ENCODE results near the gene KDM4D. TPM values are rescaled to one million over a fixed set of nuclear protein-coding genes. Genes with fewer than 3 reads are reported as not detected.
A peak's percentile ranks its signal among the peaks of the same experiment; 100 is the strongest.

Gene KDM4D
- total and polyA plus RNA-seq, 2 of the 4 experiments (the other 2 are of a cell fraction), result 0.90 to 1.1 TPM

DNA sequence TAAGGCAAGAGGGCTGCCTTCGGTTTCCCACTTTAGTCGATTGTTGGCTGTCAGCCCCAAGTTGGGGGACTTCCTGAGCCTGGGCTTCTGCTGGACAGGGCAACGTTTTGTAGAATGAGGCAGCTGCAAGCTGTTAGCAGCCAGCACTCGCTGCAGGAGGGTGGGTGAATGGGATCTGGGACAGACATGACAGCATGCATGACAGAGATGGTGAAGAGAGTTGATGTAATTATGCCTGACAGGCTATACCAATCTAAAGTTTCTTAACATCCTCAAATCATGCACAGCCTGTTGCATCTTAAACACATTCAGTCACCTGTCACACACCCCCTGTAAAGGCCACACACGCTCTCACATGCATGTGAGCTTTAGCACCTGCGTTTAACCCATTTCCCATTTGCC is 49.3 kb upstream of the KDM4D start:
- no peak for ATAC-seq (ENCODE audit: low read depth)
- Histone ChIP-seq H4K5ac (ENCODE audit: low read depth, low read length) (peak overlapping the region; percentile 40), H2BK120ac (ENCODE audit: low read depth, low read length) (peak overlapping the region; percentile 85), H3K9me1 (ENCODE audit: insufficient read depth, low read length) (peaks cover 39% of the 10 kb centered on the region), H2BK15ac (ENCODE audit: low read depth, low read length) (peak overlapping the region; percentile 75; the same call in 2 of the 3 replicates), H3K18ac (ENCODE audit: low read depth, low read length) (peak overlapping the region; percentile 63), H2AFZ (replicated peaks; ENCODE audit: low read length, poor library complexity) (peak overlapping the region; percentile 67), H2BK5ac (ENCODE audit: low read depth, low read length, poor library complexity, severe bottlenecking) (peak overlapping the region; percentile 66), H2AK9ac (replicated peaks; ENCODE audit: low read depth, low read length, poor library complexity) (peak overlapping the region; percentile 43), H3K4ac (ENCODE audit: low read depth, low read length) (peak overlapping the region; percentile 57), H3K56ac (ENCODE audit: extremely low read depth, insufficient read depth, low read length) (0 out of 2 replicates have a peak overlapping the region, but pooled peaks have one; percentile 50), H2AK5ac (ENCODE audit: low read depth, low read length) (peak overlapping the region; percentile 57; the same call in 1 of the 2 replicates), H3K23ac (ENCODE audit: low read depth, low read length) (peak overlapping the region; percentile 82; the same call in 1 of the 2 replicates), H3K14ac (replicated peaks; ENCODE audit: low read depth, low read length) (peak overlapping the region; percentile 63; the same call in 1 of the 2 replicates), H3K27me3 (ENCODE audit: control insufficient read depth, insufficient read depth, low read length) (no peaks in the 10 kb centered on the region), H4K8ac (ENCODE audit: low read depth in 2 of 2, low read length in 2 of 2) (peak overlapping the region; percentile 58; a peak in 2 of 4 replicates), H3K79me1 (ENCODE audit: low read depth in 1 of 2, low read length in 2 of 2) (peaks cover 0 to 20% of the 10 kb centered on the region in 2 experiments; a peak in 2 of 4 replicates), H3K4me3 (ENCODE audit: insufficient read depth, low read depth, low read length) (no peak overlapping the region), H3K9ac (ENCODE audit: low read depth, low read length) (peak overlapping the region; percentile 1; the same call in 1 of the 2 replicates), H3K27ac (ENCODE audit: insufficient read depth, low read length) (peak overlapping the region; percentile 85), H4K91ac (ENCODE audit: insufficient read depth, low read depth, low read length) (peak overlapping the region; percentile 83), H3K36me3 (ENCODE audit: control insufficient read depth, insufficient read depth, low read length) (no peaks in the 10 kb centered on the region), H3K4me2 (ENCODE audit: low read depth, low read length) (peak overlapping the region; percentile 78), H4K20me1 (ENCODE audit: insufficient read depth, low read length) (no peaks in the 10 kb centered on the region), H2BK20ac (ENCODE audit: low read depth, low read length) (peak overlapping the region; percentile 92), H3K9me3 (ENCODE audit: control insufficient read depth, insufficient read depth, low read length) (no peaks in the 10 kb centered on the region), H3K4me1 (ENCODE audit: control insufficient read depth, insufficient read depth, low read length) (peaks cover 35% of the 10 kb centered on the region)
- dilution Hi-C loops (cut with HindIII; ENCODE audit: low sequenced_read_pairs, unreplicated experiment) (no loop called here), in situ Hi-C loops (cut with MboI; ENCODE audit: low sequenced_read_pairs) (no loop called here), intact Hi-C loops (cut with micrococcal nuclease) (no loop called here)
- CTCF ChIA-PET, result no interaction called here
- no CpG with 5 or more reads among the region's 6 CpGs for WGBS, 2 experiments (ENCODE audit: extremely low coverage in 2 of 2, insufficient read length in 1 of 2)
- POLR2A ChIA-PET (ENCODE audit: unreplicated experiment), result interaction anchor here (1.0 kb wide), 1 partner anchor 10 kb away, joined by 4 read pairs; no protein-coding TSS in a partner anchor
- DNase-seq, result no peak
- TF ChIP-seq RFX5 (IDR thresholded peaks at IDR 0.05; ENCODE audit: low read depth, low read length) (no peak), RAD21 (IDR thresholded peaks at IDR 0.05; ENCODE audit: low read length) (no peak), FOS (IDR thresholded peaks at IDR 0.05; ENCODE audit: low read depth, low read length) (no peak), BHLHE40 (IDR thresholded peaks at IDR 0.05; ENCODE audit: low read depth, low read length) (no peak)
- no TSS peak for BruUV-seq (replicated peaks)
